Sciatic nerve (tissue), 2 donors: ENCODE measurements around the gene CEACAM18. TPM values are rescaled to one million over a fixed set of nuclear protein-coding genes. Genes with fewer than 3 reads are reported as not detected.
"Not testable (repeated sequence)": the region's sequence is repeated elsewhere in the genome, so short reads cannot be mapped to it uniquely, and the experiment has no call there.

Experiments
- ATAC-seq: fragments of 200-7000 bp; cut with Tn5 transposase; one replicate; pipeline ENCODE4 v1.9.1; 2020; ENCODE audit warnings: mild to moderate bottlenecking, moderate library complexity
- DNase-seq: peaks from one replicate; pipeline ENCODE4 v3.0.0-alpha.2; 2020; ENCODE audit warnings: low spot score
- intact Hi-C: fragments of 100-400 bp; cut with DNase I; formaldehyde crosslinking; loops from one replicate; pipeline ENCODE4 v1.14.2; 2022
- total RNA-seq: library from RNA; stranded (reverse); fragmentation: NEBNext Ultra II Directional; extraction: Animal tissue kit (Norgen Biotek cat#: 25700); gene quantifications from one replicate; pipeline ENCODE4 v1.2.1, GENCODE V29; 2021
- donor health status: DM: no; HTN: no; CAD: no.
- donor health status: DM: no; HTN: no; CAD: no.

The CEACAM18 gene
- total RNA-seq: not detected

GRCh38 chr19:51478381-51479234 lies at the start of gene CEACAM18:
Gene CEACAM18, plus strand, starts transcription at chr19:51478539.
- DNase-seq: no peak
- intact Hi-C loops: no loop called here
- ATAC-seq: no peak

- ATAC-seq (no peak), DNase-seq (no peak)
- intact Hi-C loops: no loop called here
These were observed 48.1 kb upstream of the CEACAM18 start for GRCh38 chr19:51430221-51430620.

GRCh38 chr19:51431124-51431523 lies 47.2 kb upstream of the CEACAM18 start:
- no peak for DNase-seq
- intact Hi-C loops: no loop called here
- ATAC-seq: no peak

- no peak for DNase-seq
- no peak for ATAC-seq
- intact Hi-C loops: no loop called here
These were observed 45.3 kb upstream of the CEACAM18 start for GRCh38 chr19:51433043-51433442.

GRCh38 chr19:51434456-51434855 lies 43.9 kb upstream of the CEACAM18 start:
- ATAC-seq (no peak), DNase-seq (no peak)
- intact Hi-C loops: no loop called here

GRCh38 chr19:51439021-51439465 lies 39.3 kb upstream of the CEACAM18 start:
- no peak for ATAC-seq
- intact Hi-C loops: no loop called here
- no peak for DNase-seq

- ATAC-seq: no peak
These were observed 38.3 kb upstream of the CEACAM18 start for GRCh38 chr19:51440052-51440451.

GRCh38 chr19:51440846-51441409 lies 37.4 kb upstream of the CEACAM18 start:
- intact Hi-C loops: loop anchor here (5.0 kb wide), 1 partner anchor 1584 kb away; no protein-coding TSS in a partner anchor
- ATAC-seq (peak; percentile 26), DNase-seq (no peak)

More at GRCh38 chr19:51440052-51440451, 38.3 kb upstream of the CEACAM18 start:
- intact Hi-C loops: loop anchor here (5.0 kb wide), 1 partner anchor 1583 kb away; no protein-coding TSS in a partner anchor
- DNase-seq: no peak

- ATAC-seq: peak; percentile 15
- intact Hi-C loops: loop anchor here (5.0 kb wide), 1 partner anchor 1584 kb away; no protein-coding TSS in a partner anchor
- no peak for DNase-seq
These were observed 36.6 kb upstream of the CEACAM18 start for GRCh38 chr19:51441410-51442390.

GRCh38 chr19:51447510-51447909 lies 30.8 kb upstream of the CEACAM18 start:
- ATAC-seq: not testable (repeated sequence)

GRCh38 chr19:51448011-51448410 lies 30.3 kb upstream of the CEACAM18 start:
- DNase-seq (no peak), ATAC-seq (no peak)
- intact Hi-C loops: no loop called here

More at GRCh38 chr19:51447510-51447909, 30.8 kb upstream of the CEACAM18 start:
- DNase-seq, intact Hi-C loops: not testable (repeated sequence)

- intact Hi-C loops: no loop called here
- ATAC-seq (no peak), DNase-seq (no peak)
These were observed 29.8 kb upstream of the CEACAM18 start for GRCh38 chr19:51448411-51449016.

- intact Hi-C loops: no loop called here
- ATAC-seq (no peak), DNase-seq (no peak)
These were observed 27.5 kb upstream of the CEACAM18 start for GRCh38 chr19:51450730-51451307.

- intact Hi-C loops: no loop called here
- ATAC-seq: peak; percentile 50
- no peak for DNase-seq
These were observed 21.6 kb upstream of the CEACAM18 start for GRCh38 chr19:51456541-51457290.

- no peak for DNase-seq
- intact Hi-C loops: no loop called here
- ATAC-seq: no peak
These were observed 20.9 kb upstream of the CEACAM18 start for GRCh38 chr19:51457351-51458013.

GRCh38 chr19:51458051-51458645 lies 20.2 kb upstream of the CEACAM18 start, which contains the start of gene SIGLEC8:
Gene SIGLEC8, minus strand, starts transcription at chr19:51458454. Its CDS starts 67 bp downstream, at chr19:51458387.
- intact Hi-C loops: no loop called here
- ATAC-seq (no peak), DNase-seq (no peak)
